GM12891 (cell line): ENCODE data around the gene SPC24.

Experiments used
- POLR2A ChIP-seq: IDR thresholded peaks from 2 replicates; pipeline ENCODE4 v1.6.1; 2011; ENCODE audit warnings: low read depth, low read length, control low read depth
- POLR2AphosphoS5 ChIP-seq: IDR thresholded peaks from 2 replicates; pipeline ENCODE4 v1.6.1; 2011; ENCODE audit warnings: low read depth, low read length, control low read depth

GRCh38 chr19:11194173-11194572, 38.6 kb upstream of the SPC24 start:
- TF ChIP-seq POLR2AphosphoS5 (no peak), POLR2A (no peak)
